ENCODE data around the gene PLCB4.
"Not testable (repeated sequence)": the region's sequence is repeated elsewhere in the genome, so short reads cannot be mapped to it uniquely, and the experiment has no call there.

PLCB4 gene

DNA sequence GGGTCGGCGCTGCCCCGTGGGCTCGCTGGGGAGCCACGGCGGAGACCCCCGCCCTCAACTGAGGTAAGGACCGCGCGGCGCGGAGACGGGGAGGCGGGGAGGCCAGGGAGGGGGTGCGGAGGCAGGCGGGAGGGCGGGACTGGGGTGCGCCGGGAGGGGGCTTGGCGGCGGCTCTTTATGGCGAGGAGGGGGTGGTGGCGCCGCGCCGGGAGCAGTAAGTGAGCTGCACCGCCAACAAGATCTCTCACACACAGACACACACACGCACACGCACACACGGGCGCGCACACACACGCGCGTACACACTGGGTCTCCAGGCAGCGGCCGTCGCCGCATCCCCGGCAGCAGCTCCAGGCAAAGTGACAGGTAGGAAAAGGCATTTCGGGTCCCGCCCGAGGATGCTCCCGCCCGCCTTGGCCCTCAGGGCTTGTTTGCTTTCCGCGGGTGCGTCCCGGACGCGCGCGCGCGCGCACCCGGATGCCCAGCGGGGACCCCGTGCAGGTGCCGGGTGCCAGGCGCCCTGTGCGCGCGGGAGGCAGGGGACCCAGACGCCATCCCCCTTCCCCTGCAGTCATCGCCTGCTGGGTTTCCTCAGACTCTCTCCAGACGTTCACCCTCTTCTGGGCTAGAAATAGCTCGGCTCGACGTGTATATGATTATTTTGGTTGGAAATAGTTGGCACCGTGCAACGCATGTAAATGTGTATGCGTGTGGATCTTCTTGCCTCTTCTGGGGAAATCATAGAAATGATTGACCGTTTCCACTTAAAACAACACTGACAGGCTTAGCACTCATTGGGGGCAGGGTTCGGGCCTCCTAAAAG, at the start of gene PLCB4:
Gene PLCB4 (plus strand): TSS at position 247 of the 823 bp plus-strand sequence. CDS start 238,728 bp downstream, outside the sequence.
- DNase-seq (ENCODE audit: low read depth in 1 of 2, low spot score in 1 of 2), result no peak

DNA sequence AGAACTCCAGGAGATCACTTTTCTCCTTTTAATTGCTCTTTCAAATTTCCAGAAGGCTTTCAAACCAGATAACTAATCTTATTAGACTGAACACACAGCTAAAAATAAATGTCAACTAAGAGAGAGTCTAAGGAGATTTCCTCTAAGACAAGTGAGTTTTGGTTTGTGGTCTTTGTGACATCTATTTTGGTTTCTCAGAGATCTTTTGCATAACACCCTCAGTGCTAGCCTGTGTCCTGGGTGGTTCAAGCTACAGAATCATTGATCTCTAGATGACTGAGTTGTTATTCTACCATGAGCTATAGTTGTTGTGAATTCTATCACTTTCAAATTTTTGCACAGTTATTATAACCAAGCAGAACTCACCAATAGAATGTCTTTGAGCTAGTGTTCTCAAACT, 49.1 kb upstream of the PLCB4 start:
- no peak for DNase-seq (ENCODE audit: low read depth in 1 of 2, low spot score in 1 of 2)

DNA sequence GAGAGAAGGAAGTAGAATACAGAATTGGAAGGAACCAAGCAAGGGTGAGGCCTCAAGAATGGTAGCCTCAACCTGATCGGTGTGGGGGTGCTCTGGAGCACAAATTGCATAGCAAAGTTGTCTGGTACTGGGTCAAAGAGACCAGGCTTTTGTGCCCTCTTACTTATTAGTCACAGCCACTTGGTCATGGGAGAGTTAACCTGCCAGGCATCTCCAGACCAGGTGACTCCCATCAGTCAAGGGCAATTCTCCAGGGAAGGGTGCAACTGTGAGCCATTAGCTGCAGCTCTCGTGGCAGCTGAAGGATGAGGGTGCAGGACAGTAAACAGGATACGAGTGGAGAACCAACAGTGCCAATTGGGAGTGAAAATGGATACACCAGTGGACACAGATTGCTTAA, 47.7 kb upstream of the PLCB4 start:
- no peak for DNase-seq (ENCODE audit: low read depth in 1 of 2, low spot score in 1 of 2)

DNA sequence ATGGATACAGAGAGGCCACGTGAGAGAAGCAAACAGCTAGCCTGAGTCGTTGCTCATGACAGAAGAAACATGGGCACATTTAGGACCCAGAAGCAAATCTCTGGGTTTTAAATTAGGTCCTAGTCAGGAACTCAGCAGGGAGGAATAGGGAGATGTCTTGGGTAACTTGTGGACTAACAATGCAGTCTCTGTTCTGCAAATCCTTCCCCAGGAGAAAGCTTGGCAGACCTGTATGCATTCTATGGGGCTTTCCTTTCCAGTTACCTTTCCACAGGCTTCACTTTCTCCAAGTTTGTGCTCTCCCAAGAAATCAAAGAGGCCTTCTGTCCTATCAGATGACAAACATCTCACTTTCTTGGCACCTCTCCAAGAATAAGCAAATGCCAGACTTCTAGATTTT, 47.2 kb upstream of the PLCB4 start:
- no peak for DNase-seq (ENCODE audit: low read depth in 1 of 2, low spot score in 1 of 2)

DNA sequence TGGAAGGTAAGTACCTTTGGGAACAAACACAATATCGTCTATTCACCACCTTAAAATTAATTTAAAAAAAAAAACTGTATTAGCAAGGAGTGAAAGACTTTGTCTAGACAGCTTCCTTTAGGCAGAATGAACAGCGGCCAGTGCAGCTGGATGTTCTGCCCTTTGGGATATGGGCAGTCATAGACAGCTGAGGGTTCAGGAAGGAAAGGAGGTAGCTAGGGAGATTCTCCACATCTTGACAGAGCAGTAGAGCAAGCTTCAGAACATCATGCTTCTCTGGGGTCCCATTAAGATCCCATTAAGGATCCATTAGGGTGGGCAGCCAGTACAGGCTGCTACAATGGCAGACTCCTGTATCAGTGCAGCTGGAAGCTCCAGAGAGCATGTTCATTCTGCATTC, 46.5 kb upstream of the PLCB4 start:
- DNase-seq (ENCODE audit: low read depth in 1 of 2, low spot score in 1 of 2), result no peak

DNA sequence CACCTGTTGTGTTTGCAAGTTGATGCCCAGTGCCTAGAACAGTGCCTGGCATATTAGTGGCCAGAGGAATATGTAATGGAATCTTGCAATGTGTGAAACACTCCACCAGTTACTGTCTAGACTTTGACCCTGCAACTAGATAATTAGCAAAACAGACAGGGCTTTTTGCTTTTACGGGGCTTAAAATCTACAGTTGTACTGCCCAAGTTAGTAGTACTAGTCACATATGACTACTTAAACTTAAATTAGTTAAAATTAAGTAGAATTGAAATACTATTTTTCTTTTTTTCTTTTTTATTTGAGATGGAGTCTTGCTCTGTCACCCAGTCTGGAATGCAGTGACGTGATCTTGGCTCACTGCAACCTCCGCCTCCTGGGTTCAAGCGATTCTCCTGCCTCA, 44.3 kb upstream of the PLCB4 start:
- no peak for DNase-seq (ENCODE audit: low read depth in 1 of 2, low spot score in 1 of 2)

DNA sequence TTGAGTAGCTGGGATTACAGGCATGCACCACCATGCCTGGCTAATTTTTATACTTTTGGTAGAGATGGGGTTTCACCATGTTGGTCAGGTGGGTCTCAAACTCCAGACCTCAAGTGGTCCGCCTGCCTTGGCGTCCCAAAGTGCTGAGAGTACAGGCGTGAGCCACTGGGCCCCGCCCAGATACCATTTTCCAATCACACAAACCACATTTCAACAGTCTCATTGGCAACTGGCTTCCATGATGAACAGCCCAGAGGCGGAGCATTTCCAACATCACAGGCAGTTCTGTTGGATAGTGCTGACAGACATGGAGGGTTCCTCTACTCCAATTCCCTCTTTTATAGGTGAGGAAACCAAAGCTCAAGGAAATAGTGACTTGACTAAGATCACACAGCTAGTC, 43.9 kb upstream of the PLCB4 start:
- DNase-seq (ENCODE audit: low read depth in 1 of 2, low spot score in 1 of 2), result no peak

DNA sequence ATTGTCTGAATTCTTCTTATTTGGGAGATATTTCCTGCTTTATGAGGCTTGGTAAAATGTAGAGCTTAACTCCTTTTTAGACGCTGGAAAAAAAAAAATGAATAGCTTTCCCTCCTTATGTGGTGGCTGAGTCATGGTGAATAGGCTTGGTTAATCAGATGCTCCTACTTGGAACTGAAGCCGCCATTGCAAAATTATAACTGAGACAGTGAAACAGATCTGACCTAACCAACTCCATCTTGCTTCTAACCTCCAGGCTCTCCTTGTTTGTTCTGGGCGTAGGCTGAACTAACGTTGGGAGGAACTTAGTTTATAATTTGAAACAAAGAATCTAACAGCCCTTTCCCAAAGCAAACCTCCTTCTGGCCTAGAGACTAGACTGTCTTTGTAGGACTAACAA, 43.2 kb upstream of the PLCB4 start:
- DNase-seq (ENCODE audit: low read depth in 1 of 2, low spot score in 1 of 2), result no peak

DNA sequence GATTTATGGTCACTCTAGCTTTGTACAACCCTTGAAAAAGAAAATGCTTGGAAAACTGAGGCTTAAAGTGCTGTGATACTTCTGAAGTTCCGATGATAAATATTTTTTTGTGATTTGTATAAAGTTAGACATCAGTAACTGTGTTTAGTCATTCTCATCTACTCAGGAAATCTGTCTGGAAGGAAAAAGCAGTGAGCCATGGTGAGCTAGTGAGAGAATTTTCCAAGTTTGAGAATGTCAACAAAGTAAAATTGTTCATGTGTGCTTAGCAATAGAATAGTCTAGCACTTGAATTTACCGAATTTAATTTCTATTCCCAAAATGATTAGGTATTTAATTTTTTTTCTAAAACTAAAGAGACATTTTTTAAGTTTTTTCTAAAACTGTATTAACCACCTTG, 41.3 kb upstream of the PLCB4 start:
- DNase-seq (ENCODE audit: low read depth in 1 of 2, low spot score in 1 of 2), result no peak

DNA sequence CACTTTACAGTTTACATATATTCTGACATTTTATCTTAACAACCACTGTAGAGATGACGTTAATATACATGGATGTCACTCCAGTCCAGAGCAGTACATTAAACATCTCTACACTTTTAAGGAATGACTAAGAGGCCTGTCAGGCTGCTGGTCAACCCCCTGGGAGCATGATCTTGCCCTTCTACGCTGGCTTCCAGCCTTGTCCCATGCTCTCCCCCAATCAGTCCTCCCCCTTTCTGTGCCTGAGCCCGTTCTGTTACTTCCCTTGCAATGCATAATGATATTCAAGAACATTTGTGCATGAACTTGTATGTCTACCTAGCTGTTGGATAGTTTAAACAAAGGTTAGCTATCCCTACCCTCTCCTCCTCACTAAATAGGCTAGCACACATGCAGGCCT, 40.5 kb upstream of the PLCB4 start:
- DNase-seq (ENCODE audit: low read depth in 1 of 2, low spot score in 1 of 2), result no peak

DNA sequence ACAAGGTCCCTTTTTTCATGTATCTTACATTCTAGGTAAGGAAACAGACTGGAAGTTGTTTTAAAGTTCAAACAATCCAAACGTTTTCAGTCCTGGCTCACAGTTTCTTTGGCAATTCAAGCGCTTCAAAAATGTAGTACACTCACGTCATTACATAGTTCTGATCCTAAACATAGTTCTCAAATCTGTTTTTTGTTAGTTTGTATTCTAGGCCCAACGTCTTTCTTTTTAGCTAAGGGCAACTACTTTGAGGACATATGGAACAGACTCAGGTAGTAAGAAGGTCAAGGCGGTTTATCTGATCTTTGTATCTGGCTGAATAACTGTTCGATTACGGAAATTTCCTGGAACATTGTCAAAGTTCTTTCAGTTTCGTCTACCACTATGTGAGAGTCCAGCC, 36.9 kb upstream of the PLCB4 start:
- no peak for DNase-seq (ENCODE audit: low read depth in 1 of 2, low spot score in 1 of 2)

DNA sequence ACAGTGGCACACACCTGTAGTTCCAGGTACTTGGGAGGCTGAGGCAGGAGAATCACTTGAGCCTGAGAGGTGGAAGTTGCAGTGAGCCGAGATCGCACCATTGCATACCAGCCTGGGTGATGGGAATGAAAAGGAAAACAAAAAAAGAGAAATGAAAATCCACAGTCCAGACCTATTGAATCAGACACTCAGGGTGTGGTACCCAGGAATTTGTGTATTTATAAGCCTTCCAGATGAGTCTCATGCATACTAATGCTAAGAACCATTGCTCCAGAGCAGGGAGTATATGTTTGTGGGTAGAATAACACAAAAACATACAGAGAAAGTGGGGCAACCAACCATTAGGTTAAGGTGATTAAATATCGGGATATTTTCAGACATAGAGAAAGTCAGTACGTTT, 36.1 kb upstream of the PLCB4 start:
- DNase-seq (ENCODE audit: low read depth in 1 of 2, low spot score in 1 of 2), result no peak

DNA sequence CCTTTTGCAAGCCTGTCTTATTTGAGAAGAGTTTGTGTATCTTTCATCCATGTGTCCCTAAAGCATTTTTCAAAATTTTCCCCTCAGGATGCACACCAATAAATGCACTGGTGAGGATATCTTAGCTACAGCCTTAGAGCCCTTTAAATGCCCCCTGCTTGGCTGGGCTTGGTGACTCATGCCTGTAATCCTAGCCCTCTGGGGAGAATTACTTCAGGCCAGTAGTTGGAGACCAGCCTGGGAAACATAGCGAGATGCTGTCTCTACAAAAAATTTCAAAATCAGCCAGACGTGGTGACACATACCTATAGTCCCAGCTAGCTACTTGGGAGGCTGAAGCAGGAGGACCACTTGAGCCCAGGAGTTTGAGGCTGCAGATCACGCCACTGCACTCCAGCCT, 33.8 kb upstream of the PLCB4 start:
- no peak for DNase-seq (ENCODE audit: low read depth in 1 of 2, low spot score in 1 of 2)

DNA sequence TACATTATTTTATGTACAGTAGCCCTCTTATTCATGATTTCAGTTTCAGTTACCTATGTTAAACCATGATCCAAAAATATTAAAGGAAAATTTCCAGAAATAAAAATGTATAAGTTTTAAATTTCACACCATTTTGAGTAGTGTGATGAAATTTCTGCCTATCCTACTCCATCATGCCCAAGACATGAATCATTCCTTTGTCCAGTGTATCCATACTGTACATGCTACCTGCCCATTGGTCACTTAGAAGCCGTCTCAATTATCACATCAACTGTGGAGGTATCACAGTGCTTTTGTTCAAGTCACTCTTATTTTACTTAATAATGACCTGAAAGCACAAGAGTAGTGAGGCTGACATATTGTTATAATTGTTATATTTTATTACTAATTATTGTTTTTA, 32.3 kb upstream of the PLCB4 start:
- DNase-seq (ENCODE audit: low read depth in 1 of 2, low spot score in 1 of 2), result no peak

DNA sequence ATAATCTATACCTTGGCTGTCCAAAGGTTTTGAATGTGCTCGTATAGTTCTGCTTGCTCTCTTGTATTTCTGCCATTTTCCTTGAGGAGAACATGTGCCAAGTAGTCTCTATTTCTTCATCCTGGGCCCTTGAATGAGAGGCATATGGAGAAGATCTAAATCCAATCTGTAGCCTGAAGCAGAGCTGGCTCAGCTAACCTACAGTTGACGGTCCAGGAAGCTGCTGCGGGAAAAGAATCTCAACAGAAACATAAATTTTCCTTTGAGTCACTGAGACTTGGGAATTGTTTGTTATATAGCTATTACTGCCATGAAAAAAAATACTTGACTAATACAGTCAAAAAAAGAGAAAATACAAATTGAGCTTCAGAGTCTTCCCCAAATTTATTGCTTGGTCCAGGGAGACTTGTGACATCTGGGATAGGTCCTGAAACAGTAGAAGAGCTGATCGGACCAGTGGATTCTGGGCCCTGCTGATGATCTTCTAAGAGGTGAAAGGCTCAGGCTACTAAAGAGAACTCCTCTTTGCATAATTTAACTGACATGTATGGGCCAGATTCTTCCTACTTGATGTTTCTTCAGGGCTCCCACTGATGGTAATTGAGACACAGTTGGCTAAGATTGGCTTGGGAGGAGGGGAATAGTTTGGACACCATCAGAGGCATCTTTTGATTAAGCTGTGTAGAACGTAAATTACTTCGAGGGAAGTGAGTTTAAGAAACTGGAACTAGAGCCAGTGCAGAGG, 29.9 kb upstream of the PLCB4 start:
- DNase-seq (ENCODE audit: low read depth in 1 of 2, low spot score in 1 of 2), result no peak

DNA sequence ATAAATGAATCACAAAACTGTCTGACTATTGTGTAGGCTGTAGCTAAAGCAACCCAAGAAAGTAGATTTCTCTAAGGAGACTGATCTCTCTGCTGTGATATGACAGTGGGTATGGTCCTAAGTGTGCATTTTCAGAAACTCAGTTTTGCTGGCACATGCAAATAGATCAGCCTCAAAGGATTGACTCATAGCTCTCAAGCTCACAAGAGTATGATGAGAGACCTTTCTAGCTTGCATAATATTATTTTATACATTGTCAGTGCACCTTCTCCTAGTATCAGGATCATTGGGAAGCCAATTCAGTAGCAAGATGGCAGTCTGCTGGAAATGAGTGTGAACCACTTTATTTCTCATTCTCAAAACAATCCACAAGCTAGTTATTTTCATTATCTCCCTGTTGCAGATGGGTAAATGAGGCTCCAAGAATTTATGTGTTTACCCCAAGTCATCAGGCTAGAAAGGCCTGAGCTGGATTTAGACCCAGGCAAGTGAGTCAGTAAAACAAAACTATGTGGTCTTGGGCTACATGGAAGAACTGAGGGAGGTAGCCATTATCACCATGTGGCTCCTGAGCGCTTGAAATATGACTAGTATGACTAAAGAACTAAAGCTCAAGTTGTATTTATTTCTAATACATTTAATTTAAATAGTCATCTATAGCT, 27.9 kb upstream of the PLCB4 start:
- DNase-seq (ENCODE audit: low read depth in 1 of 2, low spot score in 1 of 2), result no peak

DNA sequence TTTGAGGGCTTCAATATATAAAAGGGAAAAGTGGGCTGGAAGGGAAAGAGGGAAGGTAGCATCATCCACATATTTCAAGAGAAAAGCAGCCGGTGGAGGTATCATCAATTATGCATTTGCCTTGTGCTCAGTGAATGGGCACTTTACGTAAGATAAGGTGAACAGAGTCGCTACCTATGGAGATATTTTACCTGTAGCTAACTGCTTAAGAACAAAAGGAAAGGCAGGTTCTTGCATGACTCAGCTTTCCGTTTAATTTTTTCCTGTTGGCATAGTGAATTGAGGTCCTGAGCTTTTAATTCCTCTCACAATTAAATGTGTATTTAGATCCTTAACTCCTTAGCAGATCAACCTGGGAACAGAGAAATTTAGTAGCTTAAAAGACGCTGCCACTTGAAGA, 25.5 kb upstream of the PLCB4 start:
- DNase-seq (ENCODE audit: low read depth in 1 of 2, low spot score in 1 of 2), result no peak

DNA sequence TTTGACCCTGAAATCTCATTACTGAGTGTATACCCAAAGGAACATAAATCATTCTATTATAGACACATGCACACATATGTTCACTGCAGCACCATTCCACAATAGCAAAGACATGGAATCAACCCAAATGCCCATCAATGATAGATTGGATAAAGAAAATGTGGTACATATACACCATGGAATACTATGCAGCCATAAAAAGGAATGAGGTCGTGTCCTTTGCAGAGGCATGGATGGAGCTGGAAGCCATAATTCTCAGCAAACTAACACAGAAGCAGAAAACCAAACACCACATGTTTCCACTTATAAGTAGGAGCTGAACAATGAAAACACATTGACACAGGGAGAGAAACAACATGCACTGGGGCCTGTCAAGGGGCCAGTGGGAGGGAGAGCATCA, 21.0 kb upstream of the PLCB4 start:
- not testable (repeated sequence) for DNase-seq (ENCODE audit: low read depth in 1 of 2, low spot score in 1 of 2)

DNA sequence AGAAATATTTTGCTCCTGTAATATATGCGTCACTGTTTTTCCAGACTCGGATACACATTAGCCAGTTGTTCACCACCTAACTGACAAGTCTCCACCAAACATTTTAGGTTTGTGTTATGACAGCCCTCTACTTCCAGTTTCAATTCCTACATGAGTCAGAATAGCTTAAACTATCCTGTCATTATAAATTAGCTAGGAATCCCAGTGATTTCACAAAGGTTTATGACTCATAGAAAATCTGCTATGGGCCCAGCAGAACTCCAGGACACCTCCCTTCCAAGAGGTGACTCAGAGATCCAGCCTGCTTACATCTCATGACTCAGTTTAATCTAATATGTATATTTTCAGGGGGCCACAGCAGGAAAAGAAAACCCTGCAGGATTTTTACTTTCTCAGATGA, 17.4 kb upstream of the PLCB4 start:
- DNase-seq (ENCODE audit: low read depth in 1 of 2, low spot score in 1 of 2), result no peak

DNA sequence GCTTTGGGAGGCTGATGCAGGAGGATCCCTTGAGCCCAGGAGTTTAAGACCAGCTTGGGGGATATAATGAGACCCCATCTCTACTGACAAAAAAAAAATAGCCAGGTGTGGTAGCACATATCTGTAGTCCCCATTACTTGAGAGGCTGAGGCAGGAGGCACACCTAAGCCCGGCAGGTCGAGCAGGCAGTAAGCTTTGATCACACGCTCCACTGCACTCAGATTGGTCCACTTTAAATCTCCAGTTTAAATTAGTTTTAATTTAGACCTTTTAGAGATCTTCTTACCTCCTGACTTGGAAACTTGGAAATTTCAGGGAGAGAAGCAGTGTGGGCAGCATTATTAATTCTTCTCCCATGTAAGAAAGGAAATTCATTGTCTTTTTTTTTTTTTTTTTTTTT, 16.8 kb upstream of the PLCB4 start:
- DNase-seq (ENCODE audit: low read depth in 1 of 2, low spot score in 1 of 2), result no peak

DNA sequence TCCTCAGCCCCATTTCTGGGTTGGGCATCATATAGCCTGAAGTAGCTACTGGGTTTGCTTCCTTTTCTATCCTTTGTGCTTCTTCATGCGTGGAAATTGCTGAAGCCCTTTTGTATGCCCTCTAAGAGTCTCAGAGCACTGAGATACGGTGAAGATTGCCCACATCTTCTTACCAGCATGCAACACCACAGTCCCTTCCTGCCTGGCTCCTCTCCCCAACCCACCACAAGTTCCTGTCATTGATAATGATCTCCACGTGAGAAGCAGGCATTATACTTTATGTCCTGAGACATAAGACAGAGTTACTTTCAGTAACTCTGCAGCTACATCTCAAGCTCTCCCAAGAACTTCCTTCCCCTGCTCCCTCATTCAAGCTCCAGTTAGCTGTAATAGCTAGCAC, 15.8 kb upstream of the PLCB4 start:
- no peak for DNase-seq (ENCODE audit: low read depth in 1 of 2, low spot score in 1 of 2)

DNA sequence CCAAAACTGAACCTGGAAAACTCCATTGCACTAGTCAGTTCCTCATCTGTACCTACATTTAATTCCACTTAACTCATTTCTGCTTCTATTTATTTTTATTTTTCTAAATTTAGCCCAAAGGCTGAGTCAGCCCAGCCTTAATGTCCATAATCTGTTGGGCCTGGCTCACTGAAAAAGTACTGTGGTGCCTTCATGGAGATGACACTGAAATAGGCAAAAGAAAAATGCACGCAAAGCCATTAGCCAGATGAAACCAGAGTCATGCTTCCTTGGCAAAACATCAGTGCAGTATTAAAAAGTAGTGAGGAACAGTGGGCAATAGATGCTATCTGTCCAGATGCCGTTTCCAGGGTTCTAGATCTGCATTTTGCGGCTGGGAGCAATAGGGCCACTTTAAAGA, 14.7 kb upstream of the PLCB4 start:
- DNase-seq (ENCODE audit: low read depth in 1 of 2, low spot score in 1 of 2), result no peak

Measured in activated T-helper 1 cell treated with anti-CD3 and anti-CD28 coated beads, Interleukin-2, amount 50 U/mL, for 16 hours (primary cell).